SK-N-SH treated with all-trans-retinoic acid at 6 μM for 48 hours (cell line): ENCODE results near the gene CDC42EP3.
A peak's percentile ranks its signal among the peaks of the same experiment; 100 is the strongest.

ENCODE experiments used
- ATAC-seq: fragments of 200-7000 bp; cut with Tn5 transposase; 3 replicates; pipeline ENCODE4 v1.9.1; 2020; ENCODE audit warnings: mild to moderate bottlenecking, moderate library complexity
- ARNTL ChIP-seq: fragments of 450-650 bp; formaldehyde crosslinking; IDR thresholded peaks from 2 replicates; pipeline ENCODE4 v1.5.0; 2020; ENCODE audit warnings: low read depth, mild to moderate bottlenecking, moderate library complexity, borderline replicate concordance
- BACH2 ChIP-seq: fragments of 250-450 bp; sonication (Bioruptor Pico); IDR thresholded peaks from 2 replicates; pipeline ENCODE4 v1.9.0; 2021; ENCODE audit warnings: mild to moderate bottlenecking, borderline replicate concordance
- CSDC2 ChIP-seq: fragments of 250-450 bp; sonication (Bioruptor Pico); IDR thresholded peaks from 2 replicates; pipeline ENCODE4 v1.5.0; 2020; ENCODE audit warnings: mild to moderate bottlenecking, moderate library complexity
- ESRRG ChIP-seq: fragments of 250-450 bp; sonication (Bioruptor Pico); IDR thresholded peaks from 2 replicates; pipeline ENCODE4 v1.6.1; 2021; ENCODE audit warnings: mild to moderate bottlenecking
- GLIS3 ChIP-seq: fragments of 250-450 bp; sonication (Bioruptor Pico); IDR thresholded peaks from 2 replicates; pipeline ENCODE4 v1.5.0; 2020; ENCODE audit warnings: mild to moderate bottlenecking, moderate library complexity
- ISL1 ChIP-seq: fragments of 250-450 bp; sonication (Bioruptor Pico); IDR thresholded peaks from 2 replicates; pipeline ENCODE4 v2.1.2; 2022; ENCODE audit warnings: mild to moderate bottlenecking, moderate library complexity
- OSR1 ChIP-seq: fragments of 250-450 bp; sonication (Bioruptor Pico); IDR thresholded peaks from 2 replicates; pipeline ENCODE4 v1.8.0; 2022; ENCODE audit warnings: moderate library complexity, mild to moderate bottlenecking, inconsistent platforms
- RARB ChIP-seq: fragments of 250-450 bp; sonication (Bioruptor Pico); IDR thresholded peaks from 2 replicates; pipeline ENCODE4 v1.8.0; 2021; ENCODE audit warnings: mild to moderate bottlenecking, moderate library complexity
- TCF4 ChIP-seq: fragments of 250-450 bp; sonication (Bioruptor Pico); IDR thresholded peaks from 2 replicates; pipeline ENCODE4 v1.8.0; 2021; ENCODE audit warnings: mild to moderate bottlenecking, moderate library complexity, borderline replicate concordance
- TOX ChIP-seq: fragments of 250-450 bp; sonication (Bioruptor Pico); IDR thresholded peaks from 2 replicates; pipeline ENCODE4 v1.8.0; 2021; ENCODE audit warnings: mild to moderate bottlenecking, moderate library complexity, borderline replicate concordance
- ZC3H10 ChIP-seq: fragments of 250-450 bp; sonication (Bioruptor Pico); IDR thresholded peaks from 2 replicates; pipeline ENCODE4 v1.5.1; 2021; ENCODE audit warnings: mild to moderate bottlenecking, moderate library complexity
- ZFP3 ChIP-seq: fragments of 250-450 bp; sonication (Bioruptor Pico); IDR thresholded peaks from 2 replicates; pipeline ENCODE4 v1.5.0; 2020; ENCODE audit warnings: mild to moderate bottlenecking, moderate library complexity
- ZFP30 ChIP-seq: fragments of 450-650 bp; formaldehyde crosslinking; IDR thresholded peaks from 2 replicates; pipeline ENCODE4 v1.5.0; 2022; ENCODE audit warnings: mild to moderate bottlenecking, moderate library complexity
- ZNF565 ChIP-seq: fragments of 450-650 bp; formaldehyde crosslinking; conservative IDR thresholded peaks from 2 replicates; pipeline ENCODE4 v1.5.0; 2020; ENCODE audit warnings: low read depth, mild to moderate bottlenecking, moderate library complexity
- ZNF70 ChIP-seq: fragments of 450-650 bp; formaldehyde crosslinking; IDR thresholded peaks from 2 replicates; pipeline ENCODE4 v1.5.0; 2020; ENCODE audit warnings: mild to moderate bottlenecking, moderate library complexity
- ZNF8 ChIP-seq: fragments of 450-650 bp; formaldehyde crosslinking; IDR thresholded peaks from 2 replicates; pipeline ENCODE4 v1.5.0; 2020; ENCODE audit warnings: mild to moderate bottlenecking, moderate library complexity
- TF ChIP-seq, protein P1 (sequence below): fragments of 250-450 bp; sonication (Bioruptor Pico); IDR thresholded peaks from 2 replicates; pipeline ENCODE4 v1.8.0; 2021; ENCODE audit warnings: low read depth, mild to moderate bottlenecking, moderate library complexity, borderline replicate concordance
- TF ChIP-seq, protein P2 (sequence below): fragments of 250-450 bp; sonication (Bioruptor Pico); IDR thresholded peaks from 2 replicates; pipeline ENCODE4 v1.8.0; 2020; ENCODE audit warnings: mild to moderate bottlenecking, moderate library complexity, borderline replicate concordance
- TF ChIP-seq, protein P3 (sequence below): fragments of 250-450 bp; sonication (Bioruptor Pico); IDR thresholded peaks from 2 replicates; pipeline ENCODE4 v1.5.0; 2020; ENCODE audit warnings: mild to moderate bottlenecking, moderate library complexity
- TF ChIP-seq, protein P4 (sequence below): fragments of 250-450 bp; sonication (Bioruptor Pico); IDR thresholded peaks from 2 replicates; pipeline ENCODE4 v1.5.1; 2021; ENCODE audit warnings: mild to moderate bottlenecking, moderate library complexity

The CDC42EP3 gene

DNA sequence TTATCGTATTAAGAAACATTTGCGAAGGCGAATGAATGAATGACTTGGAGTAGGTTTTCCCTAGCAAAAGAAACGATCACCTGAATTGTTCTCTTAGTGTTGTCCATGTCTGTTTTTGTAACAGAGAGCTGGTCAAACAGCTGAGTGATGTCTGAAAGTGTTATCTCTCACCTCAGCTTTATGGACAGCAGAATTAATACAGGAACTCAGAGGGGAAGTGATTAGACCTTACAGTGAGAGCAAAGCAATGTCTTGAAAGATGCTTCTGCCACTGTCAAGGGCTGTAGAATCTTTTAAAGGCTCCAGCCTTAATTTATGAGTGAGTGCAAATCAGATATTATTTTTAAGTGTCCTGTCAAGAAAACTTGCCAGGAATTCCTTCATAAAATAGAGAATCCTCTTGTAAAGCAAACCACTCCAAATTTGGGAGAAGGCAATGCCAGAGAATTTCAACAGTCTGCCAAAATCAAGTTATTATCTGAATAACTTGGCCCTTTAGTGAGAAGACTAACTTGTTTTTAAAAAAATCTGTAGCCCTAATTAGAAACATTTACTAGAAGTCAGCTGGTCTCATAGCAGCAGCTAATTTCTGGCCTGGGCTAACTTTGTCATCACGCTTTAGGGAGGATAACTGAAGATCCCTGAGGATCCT, 60.7 kb downstream of the CDC42EP3 start:
- TF ChIP-seq, protein P1, sequence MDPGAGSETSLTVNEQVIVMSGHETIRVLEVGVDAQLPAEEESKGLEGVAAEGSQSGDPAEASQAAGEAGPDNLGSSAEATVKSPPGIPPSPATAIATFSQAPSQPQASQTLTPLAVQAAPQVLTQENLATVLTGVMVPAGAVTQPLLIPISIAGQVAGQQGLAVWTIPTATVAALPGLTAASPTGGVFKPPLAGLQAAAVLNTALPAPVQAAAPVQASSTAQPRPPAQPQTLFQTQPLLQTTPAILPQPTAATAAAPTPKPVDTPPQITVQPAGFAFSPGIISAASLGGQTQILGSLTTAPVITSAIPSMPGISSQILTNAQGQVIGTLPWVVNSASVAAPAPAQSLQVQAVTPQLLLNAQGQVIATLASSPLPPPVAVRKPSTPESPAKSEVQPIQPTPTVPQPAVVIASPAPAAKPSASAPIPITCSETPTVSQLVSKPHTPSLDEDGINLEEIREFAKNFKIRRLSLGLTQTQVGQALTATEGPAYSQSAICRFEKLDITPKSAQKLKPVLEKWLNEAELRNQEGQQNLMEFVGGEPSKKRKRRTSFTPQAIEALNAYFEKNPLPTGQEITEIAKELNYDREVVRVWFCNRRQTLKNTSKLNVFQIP (CRISPR knock-in tag) = no peak
- TF ChIP-seq ISL1 (peak; percentile 97), ZNF8 (CRISPR knock-in tag) (no peak), GLIS3 (CRISPR knock-in tag) (peak; percentile 23; the same call in 1 of the 2 replicates)
- peak; percentile 37 for ATAC-seq

DNA sequence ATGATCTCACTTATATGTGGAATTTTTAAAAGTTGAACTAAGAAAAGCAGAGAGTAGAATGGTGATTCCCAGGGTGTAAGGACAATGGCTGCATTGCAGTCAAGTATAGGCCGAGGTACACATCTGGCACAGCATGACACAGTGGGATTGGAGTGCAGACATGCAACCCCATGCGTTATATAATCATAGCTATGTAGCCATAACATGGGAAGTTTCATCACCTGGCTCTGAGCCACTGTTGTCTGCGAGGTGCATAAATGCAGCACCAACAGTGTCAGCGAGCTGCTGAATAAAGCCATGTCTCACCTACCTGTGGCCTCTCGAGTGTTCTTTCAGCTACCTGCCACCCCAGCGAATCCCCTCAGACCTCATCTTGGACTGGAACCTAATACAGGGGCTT, 61.7 kb downstream of the CDC42EP3 start:
- no peak for TF ChIP-seq ZFP3 (CRISPR knock-in tag)
- TF ChIP-seq TOX (CRISPR knock-in tag) = no peak
- no peak for TF ChIP-seq ZC3H10
- TF ChIP-seq ARNTL (CRISPR knock-in tag) = no peak
- TF ChIP-seq, protein P2, sequence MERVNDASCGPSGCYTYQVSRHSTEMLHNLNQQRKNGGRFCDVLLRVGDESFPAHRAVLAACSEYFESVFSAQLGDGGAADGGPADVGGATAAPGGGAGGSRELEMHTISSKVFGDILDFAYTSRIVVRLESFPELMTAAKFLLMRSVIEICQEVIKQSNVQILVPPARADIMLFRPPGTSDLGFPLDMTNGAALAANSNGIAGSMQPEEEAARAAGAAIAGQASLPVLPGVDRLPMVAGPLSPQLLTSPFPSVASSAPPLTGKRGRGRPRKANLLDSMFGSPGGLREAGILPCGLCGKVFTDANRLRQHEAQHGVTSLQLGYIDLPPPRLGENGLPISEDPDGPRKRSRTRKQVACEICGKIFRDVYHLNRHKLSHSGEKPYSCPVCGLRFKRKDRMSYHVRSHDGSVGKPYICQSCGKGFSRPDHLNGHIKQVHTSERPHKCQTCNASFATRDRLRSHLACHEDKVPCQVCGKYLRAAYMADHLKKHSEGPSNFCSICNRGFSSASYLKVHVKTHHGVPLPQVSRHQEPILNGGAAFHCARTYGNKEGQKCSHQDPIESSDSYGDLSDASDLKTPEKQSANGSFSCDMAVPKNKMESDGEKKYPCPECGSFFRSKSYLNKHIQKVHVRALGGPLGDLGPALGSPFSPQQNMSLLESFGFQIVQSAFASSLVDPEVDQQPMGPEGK (CRISPR knock-in tag) = no peak
- no peak for TF ChIP-seq ZFP30 (CRISPR knock-in tag)
- no peak for TF ChIP-seq OSR1 (CRISPR knock-in tag)
- TF ChIP-seq ESRRG = no peak
- TF ChIP-seq ZNF70 (CRISPR knock-in tag) = no peak
- TF ChIP-seq BACH2 (CRISPR knock-in tag) = no peak
- TF ChIP-seq, protein P3, sequence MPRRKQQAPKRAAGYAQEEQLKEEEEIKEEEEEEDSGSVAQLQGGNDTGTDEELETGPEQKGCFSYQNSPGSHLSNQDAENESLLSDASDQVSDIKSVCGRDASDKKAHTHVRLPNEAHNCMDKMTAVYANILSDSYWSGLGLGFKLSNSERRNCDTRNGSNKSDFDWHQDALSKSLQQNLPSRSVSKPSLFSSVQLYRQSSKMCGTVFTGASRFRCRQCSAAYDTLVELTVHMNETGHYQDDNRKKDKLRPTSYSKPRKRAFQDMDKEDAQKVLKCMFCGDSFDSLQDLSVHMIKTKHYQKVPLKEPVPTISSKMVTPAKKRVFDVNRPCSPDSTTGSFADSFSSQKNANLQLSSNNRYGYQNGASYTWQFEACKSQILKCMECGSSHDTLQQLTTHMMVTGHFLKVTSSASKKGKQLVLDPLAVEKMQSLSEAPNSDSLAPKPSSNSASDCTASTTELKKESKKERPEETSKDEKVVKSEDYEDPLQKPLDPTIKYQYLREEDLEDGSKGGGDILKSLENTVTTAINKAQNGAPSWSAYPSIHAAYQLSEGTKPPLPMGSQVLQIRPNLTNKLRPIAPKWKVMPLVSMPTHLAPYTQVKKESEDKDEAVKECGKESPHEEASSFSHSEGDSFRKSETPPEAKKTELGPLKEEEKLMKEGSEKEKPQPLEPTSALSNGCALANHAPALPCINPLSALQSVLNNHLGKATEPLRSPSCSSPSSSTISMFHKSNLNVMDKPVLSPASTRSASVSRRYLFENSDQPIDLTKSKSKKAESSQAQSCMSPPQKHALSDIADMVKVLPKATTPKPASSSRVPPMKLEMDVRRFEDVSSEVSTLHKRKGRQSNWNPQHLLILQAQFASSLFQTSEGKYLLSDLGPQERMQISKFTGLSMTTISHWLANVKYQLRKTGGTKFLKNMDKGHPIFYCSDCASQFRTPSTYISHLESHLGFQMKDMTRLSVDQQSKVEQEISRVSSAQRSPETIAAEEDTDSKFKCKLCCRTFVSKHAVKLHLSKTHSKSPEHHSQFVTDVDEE = no peak
- TF ChIP-seq, protein P1 (CRISPR knock-in tag) = no peak
- no peak for TF ChIP-seq RARB
- no peak for TF ChIP-seq CSDC2 (CRISPR knock-in tag)
- TF ChIP-seq, protein P4, sequence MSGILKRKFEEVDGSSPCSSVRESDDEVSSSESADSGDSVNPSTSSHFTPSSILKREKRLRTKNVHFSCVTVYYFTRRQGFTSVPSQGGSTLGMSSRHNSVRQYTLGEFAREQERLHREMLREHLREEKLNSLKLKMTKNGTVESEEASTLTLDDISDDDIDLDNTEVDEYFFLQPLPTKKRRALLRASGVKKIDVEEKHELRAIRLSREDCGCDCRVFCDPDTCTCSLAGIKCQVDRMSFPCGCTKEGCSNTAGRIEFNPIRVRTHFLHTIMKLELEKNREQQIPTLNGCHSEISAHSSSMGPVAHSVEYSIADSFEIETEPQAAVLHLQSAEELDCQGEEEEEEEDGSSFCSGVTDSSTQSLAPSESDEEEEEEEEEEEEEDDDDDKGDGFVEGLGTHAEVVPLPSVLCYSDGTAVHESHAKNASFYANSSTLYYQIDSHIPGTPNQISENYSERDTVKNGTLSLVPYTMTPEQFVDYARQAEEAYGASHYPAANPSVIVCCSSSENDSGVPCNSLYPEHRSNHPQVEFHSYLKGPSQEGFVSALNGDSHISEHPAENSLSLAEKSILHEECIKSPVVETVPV (CRISPR knock-in tag) = no peak
- no peak for ATAC-seq

DNA sequence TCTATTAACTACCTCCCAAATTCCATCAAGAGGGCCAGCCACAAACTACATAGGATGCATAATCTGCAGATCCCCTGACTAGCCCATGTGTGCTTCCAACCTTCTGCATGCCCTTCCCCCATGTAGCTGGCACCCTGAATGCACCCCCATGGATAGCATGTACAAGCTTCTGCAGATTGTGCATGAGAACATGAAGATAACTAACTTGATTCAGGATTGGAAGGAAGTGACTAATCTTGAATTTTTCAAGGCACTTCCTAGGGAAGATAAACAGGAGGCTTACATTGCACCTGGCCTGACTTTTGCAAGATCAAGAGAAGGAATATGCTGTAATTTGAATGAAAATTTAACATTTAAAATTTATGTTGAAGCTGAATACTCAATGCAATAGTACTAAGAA, 66.7 kb downstream of the CDC42EP3 start:
- ATAC-seq = no peak

More for the DNA sequence above, 66.7 kb downstream of the CDC42EP3 start:
- TF ChIP-seq, protein P1 (CRISPR knock-in tag) = no peak
- TF ChIP-seq ARNTL (CRISPR knock-in tag) (no peak), OSR1 (CRISPR knock-in tag) (no peak), ZNF70 (CRISPR knock-in tag) (no peak), TOX (CRISPR knock-in tag) (no peak), TCF4 (CRISPR knock-in tag) (no peak), ZNF565 (CRISPR knock-in tag) (no peak), GLIS3 (CRISPR knock-in tag) (no peak), ZFP30 (CRISPR knock-in tag) (no peak), ZC3H10 (no peak), ISL1 (no peak)
